Measurements from ENCODE around the gene PRIMA1.

Gene PRIMA1

DNA sequence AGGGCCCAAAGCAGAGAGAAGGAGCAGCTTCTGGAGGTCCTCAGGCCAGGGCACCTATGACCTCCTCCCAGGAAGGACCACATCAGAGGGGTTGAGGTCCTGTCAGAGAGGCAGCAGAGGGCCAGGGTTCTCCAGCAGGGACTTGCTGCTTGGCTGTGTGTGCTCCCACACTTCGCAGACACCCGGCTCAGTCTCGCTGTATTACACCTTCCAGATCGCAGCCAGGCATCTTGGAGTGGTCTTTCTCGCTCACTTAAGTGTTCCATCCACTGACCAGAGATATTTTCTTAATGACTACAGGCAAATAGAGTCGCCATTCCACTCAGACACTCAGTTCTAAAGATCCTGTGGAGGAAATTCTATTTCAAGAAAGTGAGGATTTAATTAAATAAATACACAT, 84.3 kb downstream of the PRIMA1 start:
- Histone ChIP-seq H3K4me3 (ENCODE audit: low read length) (no peak overlapping the region), H3K36me3 (ENCODE audit: insufficient read depth, low read length) (no peaks in the 10 kb centered on the region), H3K27me3 (ENCODE audit: control insufficient read depth, insufficient read depth, low read length) (no peaks in the 10 kb centered on the region), H3K9me3 (replicated peaks; ENCODE audit: low read length) (no peaks in the 10 kb centered on the region), H3K4me1 (ENCODE audit: control insufficient read depth, insufficient read depth, low read length) (no peaks in the 10 kb centered on the region), H3K9ac (ENCODE audit: low read depth, low read length) (no peak overlapping the region), H3K4me2 (ENCODE audit: low read length) (no peak overlapping the region)

DNA sequence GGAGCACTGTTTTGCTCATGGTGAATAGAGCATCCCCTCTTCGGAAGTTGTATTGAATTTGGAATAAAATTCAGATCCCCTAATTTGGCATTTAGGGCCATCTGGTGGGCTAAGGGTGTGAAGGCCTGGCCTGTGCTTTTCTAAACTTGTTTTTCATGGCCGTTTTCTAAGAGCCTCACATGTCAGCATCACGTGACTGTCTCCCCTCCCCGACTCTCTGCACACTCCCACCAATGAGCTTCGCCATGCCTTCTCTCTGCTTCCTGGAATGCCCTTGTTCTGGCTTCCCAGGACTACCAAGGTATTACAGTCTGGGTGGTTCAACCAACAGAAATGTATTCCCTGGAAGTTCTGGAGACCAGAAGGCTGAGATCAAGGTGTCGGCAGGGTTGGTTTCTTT, 85.3 kb downstream of the PRIMA1 start:
- Histone ChIP-seq H3K27me3 (ENCODE audit: control insufficient read depth, insufficient read depth, low read length) (no peaks in the 10 kb centered on the region), H3K36me3 (ENCODE audit: insufficient read depth, low read length) (no peaks in the 10 kb centered on the region), H3K4me2 (ENCODE audit: low read length) (no peak overlapping the region), H3K9ac (ENCODE audit: low read depth, low read length) (no peak overlapping the region), H3K9me3 (replicated peaks; ENCODE audit: low read length) (no peaks in the 10 kb centered on the region), H3K4me1 (ENCODE audit: control insufficient read depth, insufficient read depth, low read length) (no peaks in the 10 kb centered on the region), H3K4me3 (ENCODE audit: low read length) (no peak overlapping the region)

DNA sequence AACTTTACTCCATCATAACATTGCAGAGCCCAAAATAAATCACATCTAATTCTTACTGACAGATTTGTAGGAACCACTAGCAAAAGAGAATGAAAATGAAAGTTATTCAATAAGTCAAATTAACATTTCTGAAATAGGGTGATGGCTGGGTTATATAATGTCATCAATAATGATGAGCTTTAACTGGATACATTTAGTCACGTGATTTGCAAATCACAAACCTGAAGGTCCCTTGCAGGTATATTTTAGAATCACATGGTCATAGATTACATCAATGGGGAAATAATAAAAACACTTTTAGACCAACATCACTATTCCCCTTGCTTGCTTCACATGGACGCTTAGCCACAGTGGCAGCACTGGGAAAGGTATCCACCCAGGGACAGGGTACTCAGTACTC, 86.7 kb downstream of the PRIMA1 start:
- no peak overlapping the region for H3K4me3 ChIP-seq (ENCODE audit: low read length)
- no peak overlapping the region for H3K4me2 ChIP-seq (ENCODE audit: low read length)
- no peaks in the 10 kb centered on the region for H3K9me3 ChIP-seq (replicated peaks; ENCODE audit: low read length)
- H3K9ac ChIP-seq (ENCODE audit: low read depth, low read length): no peak overlapping the region
- no peaks in the 10 kb centered on the region for H3K36me3 ChIP-seq (ENCODE audit: insufficient read depth, low read length)
- no peaks in the 10 kb centered on the region for H3K4me1 ChIP-seq (ENCODE audit: control insufficient read depth, insufficient read depth, low read length)
- H3K27me3 ChIP-seq (ENCODE audit: control insufficient read depth, insufficient read depth, low read length): no peaks in the 10 kb centered on the region

DNA sequence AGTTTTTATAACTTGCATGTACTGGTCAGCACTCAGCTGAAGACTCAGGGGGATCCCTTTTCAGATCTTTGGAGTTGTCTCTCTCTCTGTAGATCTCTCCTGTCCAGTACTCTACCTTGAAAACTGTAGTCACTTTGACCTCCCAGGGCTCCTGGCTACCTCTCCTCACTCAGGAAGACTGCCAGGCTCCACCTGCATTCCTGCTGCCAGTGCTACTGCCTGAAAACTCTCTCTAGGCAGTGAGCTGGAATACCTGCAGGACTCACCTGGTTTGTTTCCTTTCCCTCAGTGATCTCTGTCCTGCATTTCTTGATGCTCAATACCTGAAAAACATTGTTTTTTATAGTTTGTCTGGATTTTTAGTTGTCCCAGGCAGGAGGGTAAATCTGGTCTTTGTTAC, 87.4 kb downstream of the PRIMA1 start:
- Histone ChIP-seq H3K36me3 (ENCODE audit: insufficient read depth, low read length) (no peaks in the 10 kb centered on the region), H3K4me2 (ENCODE audit: low read length) (no peak overlapping the region), H3K4me3 (ENCODE audit: low read length) (no peak overlapping the region), H3K4me1 (ENCODE audit: control insufficient read depth, insufficient read depth, low read length) (no peaks in the 10 kb centered on the region), H3K27me3 (ENCODE audit: control insufficient read depth, insufficient read depth, low read length) (no peaks in the 10 kb centered on the region), H3K9me3 (replicated peaks; ENCODE audit: low read length) (no peaks in the 10 kb centered on the region), H3K9ac (ENCODE audit: low read depth, low read length) (no peak overlapping the region)

DNA sequence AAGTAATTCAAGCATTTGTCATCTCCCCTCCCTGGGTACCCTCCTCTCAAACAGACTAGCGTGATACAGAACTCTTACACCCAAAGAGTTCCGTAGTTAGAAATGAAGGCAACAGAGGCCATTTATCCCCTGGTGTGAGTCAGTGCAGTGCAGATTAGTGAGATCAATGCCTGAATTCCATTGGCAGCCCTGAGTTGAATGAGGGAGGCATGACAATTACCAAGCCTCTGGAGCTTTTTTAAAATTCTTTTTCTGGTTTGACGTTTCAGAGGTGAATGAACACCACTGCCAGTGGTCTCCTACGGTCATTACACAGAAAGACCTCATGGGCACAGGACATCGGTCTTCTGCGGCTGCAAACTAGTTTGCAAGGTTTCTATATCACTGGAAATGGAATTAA, 94.4 kb downstream of the PRIMA1 start:
- peaks cover 2% of the 10 kb centered on the region for H3K9me3 ChIP-seq (replicated peaks; ENCODE audit: low read length)
- no peak overlapping the region for H3K9ac ChIP-seq (ENCODE audit: low read depth, low read length)
- no peak overlapping the region for H3K4me3 ChIP-seq (ENCODE audit: low read length)
- no peaks in the 10 kb centered on the region for H3K4me1 ChIP-seq (ENCODE audit: control insufficient read depth, insufficient read depth, low read length)
- H3K4me2 ChIP-seq (ENCODE audit: low read length): no peak overlapping the region
- no peaks in the 10 kb centered on the region for H3K36me3 ChIP-seq (ENCODE audit: insufficient read depth, low read length)
- H3K27me3 ChIP-seq (ENCODE audit: control insufficient read depth, insufficient read depth, low read length): no peaks in the 10 kb centered on the region

DNA sequence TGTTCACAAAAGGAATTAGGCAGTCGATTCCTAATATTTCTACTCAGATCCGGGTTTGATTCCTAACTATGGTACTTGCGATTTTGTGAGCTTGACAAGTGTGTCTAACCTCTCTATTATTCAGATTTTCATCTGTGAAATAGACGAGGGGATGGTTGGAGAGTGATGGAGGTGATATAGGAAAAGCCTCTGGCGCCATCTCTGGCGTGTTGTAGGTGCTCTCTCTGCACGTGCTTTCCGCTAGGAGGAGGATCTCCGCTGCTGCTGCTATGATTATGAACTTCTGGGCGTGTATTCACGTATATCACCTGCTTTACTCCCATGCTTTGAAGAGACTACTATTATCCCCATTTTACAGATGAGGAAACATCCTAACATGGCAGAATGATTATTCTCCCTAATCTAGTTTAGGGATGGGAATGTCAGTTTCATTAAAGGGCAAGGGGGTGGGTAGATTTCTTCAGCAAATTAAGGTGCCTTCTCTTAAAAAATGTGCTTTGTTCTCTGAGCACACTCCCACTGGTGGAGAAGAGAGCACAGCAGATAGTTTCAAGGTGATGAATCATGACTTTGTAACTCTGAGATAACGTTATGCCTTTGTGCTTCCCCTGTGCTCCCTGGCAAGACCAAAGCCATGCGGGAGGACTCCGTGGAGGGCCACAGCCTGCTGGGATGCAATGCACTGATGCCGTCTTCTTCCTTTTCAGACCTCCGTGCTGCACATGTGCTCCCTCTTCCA, 97.1 kb downstream of the PRIMA1 start:
- H3K4me1 ChIP-seq (ENCODE audit: control insufficient read depth, insufficient read depth, low read length): no peaks in the 10 kb centered on the region
- H3K9ac ChIP-seq (ENCODE audit: low read depth, low read length): no peak overlapping the region
- no peak overlapping the region for H3K4me2 ChIP-seq (ENCODE audit: low read length)
- H3K36me3 ChIP-seq (ENCODE audit: insufficient read depth, low read length): no peaks in the 10 kb centered on the region
- no peaks in the 10 kb centered on the region for H3K27me3 ChIP-seq (ENCODE audit: control insufficient read depth, insufficient read depth, low read length)
- H3K4me3 ChIP-seq (ENCODE audit: low read length): no peak overlapping the region
- peaks cover 2% of the 10 kb centered on the region for H3K9me3 ChIP-seq (replicated peaks; ENCODE audit: low read length)

DNA sequence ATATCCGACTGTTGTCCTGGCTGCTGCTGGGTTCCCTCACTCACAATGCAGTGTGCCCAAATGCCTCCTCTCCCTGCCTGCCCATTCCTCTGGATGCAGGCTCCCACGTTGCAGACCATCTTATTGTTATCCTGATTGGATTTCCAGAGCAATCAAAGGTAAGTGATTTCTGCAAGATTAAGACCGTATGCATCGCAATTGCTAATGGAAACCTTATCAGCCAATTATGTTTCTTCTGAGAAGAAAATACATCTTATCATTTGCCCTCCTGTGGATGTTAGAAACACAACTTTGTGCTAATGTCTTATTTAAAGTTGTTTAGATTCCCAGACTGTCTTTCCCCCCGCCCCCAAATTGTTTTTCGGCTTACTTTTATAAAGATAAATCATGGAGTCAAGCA, 98.1 kb downstream of the PRIMA1 start:
- Histone ChIP-seq H3K4me3 (ENCODE audit: low read length) (no peak overlapping the region), H3K36me3 (ENCODE audit: insufficient read depth, low read length) (no peaks in the 10 kb centered on the region), H3K9ac (ENCODE audit: low read depth, low read length) (no peak overlapping the region), H3K4me2 (ENCODE audit: low read length) (no peak overlapping the region), H3K9me3 (replicated peaks; ENCODE audit: low read length) (peaks cover 2% of the 10 kb centered on the region), H3K4me1 (ENCODE audit: control insufficient read depth, insufficient read depth, low read length) (no peaks in the 10 kb centered on the region), H3K27me3 (ENCODE audit: control insufficient read depth, insufficient read depth, low read length) (no peaks in the 10 kb centered on the region)

DNA sequence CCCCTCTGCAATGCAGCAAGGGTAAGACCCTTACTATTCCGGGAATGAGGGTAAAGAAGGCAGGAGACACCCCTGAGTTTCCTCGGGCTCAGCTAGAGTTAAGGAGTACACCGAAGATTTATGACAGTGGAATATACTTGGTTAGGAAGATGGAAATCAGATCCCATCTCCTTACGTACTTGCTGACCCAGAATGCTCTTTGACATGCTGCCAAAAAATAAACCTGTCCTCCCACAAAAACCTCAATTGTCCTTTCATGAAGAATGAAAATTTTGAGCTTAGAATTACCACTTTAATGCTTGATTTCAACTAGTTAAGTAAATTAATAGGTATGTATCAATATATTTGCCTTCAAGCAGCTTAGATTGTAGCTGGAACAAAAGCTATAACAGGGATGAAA, 99.5 kb downstream of the PRIMA1 start:
- H3K9me3 ChIP-seq (replicated peaks; ENCODE audit: low read length): peaks cover 2% of the 10 kb centered on the region
- H3K9ac ChIP-seq (ENCODE audit: low read depth, low read length): no peak overlapping the region
- no peaks in the 10 kb centered on the region for H3K4me1 ChIP-seq (ENCODE audit: control insufficient read depth, insufficient read depth, low read length)
- H3K27me3 ChIP-seq (ENCODE audit: control insufficient read depth, insufficient read depth, low read length): no peaks in the 10 kb centered on the region
- H3K4me2 ChIP-seq (ENCODE audit: low read length): no peak overlapping the region
- H3K36me3 ChIP-seq (ENCODE audit: insufficient read depth, low read length): no peaks in the 10 kb centered on the region
- H3K4me3 ChIP-seq (ENCODE audit: low read length): no peak overlapping the region

DNA sequence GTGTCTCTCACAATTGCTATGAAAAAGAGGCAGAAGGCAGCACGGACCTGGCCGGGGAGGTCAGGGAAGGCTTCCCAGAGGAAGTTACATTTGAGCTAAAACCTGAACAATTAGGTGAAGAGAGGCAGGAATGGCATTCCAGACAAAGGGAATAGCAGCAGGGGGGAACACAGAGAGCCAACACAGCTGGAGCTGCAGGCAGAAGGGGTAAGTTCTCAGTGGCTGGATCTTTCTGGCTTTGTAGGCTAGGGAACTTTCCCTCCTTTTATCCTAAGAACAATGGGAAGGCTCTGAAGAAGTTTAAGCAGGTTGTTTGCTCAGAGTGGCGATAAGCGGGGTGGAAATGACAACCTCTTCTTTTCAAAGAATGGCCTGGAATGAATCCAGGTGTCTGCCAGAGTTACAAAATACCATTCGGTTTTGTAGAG, 100.0 kb downstream of the PRIMA1 start:
- Histone ChIP-seq H3K4me1 (ENCODE audit: control insufficient read depth, insufficient read depth, low read length) (no peaks in the 10 kb centered on the region), H3K36me3 (ENCODE audit: insufficient read depth, low read length) (no peaks in the 10 kb centered on the region), H3K27me3 (ENCODE audit: control insufficient read depth, insufficient read depth, low read length) (no peaks in the 10 kb centered on the region), H3K4me3 (ENCODE audit: low read length) (no peak overlapping the region), H3K9ac (ENCODE audit: low read depth, low read length) (no peak overlapping the region), H3K9me3 (replicated peaks; ENCODE audit: low read length) (peaks cover 2% of the 10 kb centered on the region), H3K4me2 (ENCODE audit: low read length) (no peak overlapping the region)

DNA sequence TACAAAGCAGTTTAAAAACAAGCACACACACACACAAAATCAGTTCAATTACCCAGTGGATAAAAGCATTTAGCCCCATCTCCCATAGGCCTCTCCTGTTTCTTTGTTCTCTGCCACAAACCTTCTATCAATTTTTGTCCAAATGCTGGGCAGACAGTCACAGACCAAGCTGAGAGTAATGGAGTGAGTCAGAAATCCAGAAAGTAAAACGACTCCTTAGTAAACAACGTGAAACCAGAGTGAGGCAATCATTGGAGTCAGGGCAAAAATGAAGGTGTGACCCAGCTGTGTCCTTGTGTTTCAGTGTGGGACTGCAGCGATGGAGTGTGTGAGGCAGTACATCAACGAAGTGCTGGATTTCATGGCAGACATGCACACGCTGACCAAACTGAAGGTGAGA, 102.0 kb downstream of the PRIMA1 start:
- H3K9me3 ChIP-seq (replicated peaks; ENCODE audit: low read length): peaks cover 2% of the 10 kb centered on the region
- no peaks in the 10 kb centered on the region for H3K36me3 ChIP-seq (ENCODE audit: insufficient read depth, low read length)
- no peak overlapping the region for H3K4me2 ChIP-seq (ENCODE audit: low read length)
- no peaks in the 10 kb centered on the region for H3K27me3 ChIP-seq (ENCODE audit: control insufficient read depth, insufficient read depth, low read length)
- no peaks in the 10 kb centered on the region for H3K4me1 ChIP-seq (ENCODE audit: control insufficient read depth, insufficient read depth, low read length)
- no peak overlapping the region for H3K9ac ChIP-seq (ENCODE audit: low read depth, low read length)
- H3K4me3 ChIP-seq (ENCODE audit: low read length): no peak overlapping the region

DNA sequence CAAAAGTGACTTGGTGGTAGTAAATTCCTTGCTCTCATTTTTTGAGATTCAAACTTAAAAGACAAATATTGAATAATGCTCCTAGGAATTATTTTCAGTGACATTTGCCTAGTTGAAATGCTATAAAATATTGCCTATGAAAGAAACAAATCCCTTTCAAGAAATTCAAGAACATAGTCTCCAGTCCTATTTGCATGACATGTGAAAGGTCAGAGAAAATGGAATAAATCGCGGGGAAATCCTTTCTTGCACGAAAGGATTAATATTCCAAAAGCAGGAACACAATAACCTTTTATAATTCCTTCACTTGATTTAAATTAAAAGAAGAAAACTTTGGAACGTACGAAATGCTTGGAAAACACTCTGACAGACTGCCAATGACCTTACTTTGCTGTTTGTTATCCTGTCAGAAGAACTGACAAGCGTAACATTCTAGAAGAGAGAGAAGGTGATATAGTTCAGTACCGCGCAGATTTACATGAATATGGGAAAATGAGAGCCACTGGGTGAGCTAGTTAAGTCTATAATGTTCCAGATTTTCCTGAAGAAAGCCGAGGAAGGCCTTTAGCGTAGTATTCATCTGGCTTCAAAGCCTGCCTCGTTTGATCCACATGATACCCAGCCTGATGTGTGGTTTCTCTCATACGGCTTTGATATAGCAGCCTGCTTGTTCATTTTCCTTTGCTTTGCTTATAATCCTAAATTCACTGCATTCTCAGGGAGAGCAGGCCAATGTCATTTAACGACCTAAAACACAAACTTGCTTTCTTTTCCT, 103.0 kb downstream of the PRIMA1 start:
- H3K9ac ChIP-seq (ENCODE audit: low read depth, low read length): no peak overlapping the region
- no peaks in the 10 kb centered on the region for H3K4me1 ChIP-seq (ENCODE audit: control insufficient read depth, insufficient read depth, low read length)
- H3K4me3 ChIP-seq (ENCODE audit: low read length): no peak overlapping the region
- no peaks in the 10 kb centered on the region for H3K36me3 ChIP-seq (ENCODE audit: insufficient read depth, low read length)
- no peaks in the 10 kb centered on the region for H3K27me3 ChIP-seq (ENCODE audit: control insufficient read depth, insufficient read depth, low read length)
- H3K9me3 ChIP-seq (replicated peaks; ENCODE audit: low read length): no peaks in the 10 kb centered on the region
- H3K4me2 ChIP-seq (ENCODE audit: low read length): no peak overlapping the region

DNA sequence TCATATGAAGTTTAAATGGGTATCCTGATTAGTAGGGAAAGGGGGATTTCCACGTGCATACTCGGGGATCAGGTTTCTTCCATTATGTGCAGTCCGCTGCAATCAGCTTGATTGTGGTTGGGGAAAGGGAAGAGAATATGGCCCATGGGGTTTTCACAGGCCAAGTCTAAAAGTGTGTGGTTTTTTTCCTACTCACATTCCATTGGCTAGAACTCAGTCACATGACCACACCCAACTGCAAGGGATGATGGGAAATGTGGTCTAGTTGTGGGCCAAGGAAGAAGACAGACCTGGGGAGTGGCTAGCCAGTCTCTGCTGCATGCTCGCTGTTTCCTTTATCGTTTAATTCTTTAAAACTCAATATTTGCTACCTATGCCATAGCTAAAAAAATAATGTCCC, 105.1 kb downstream of the PRIMA1 start:
- H3K9ac ChIP-seq (ENCODE audit: low read depth, low read length): no peak overlapping the region
- H3K4me2 ChIP-seq (ENCODE audit: low read length): no peak overlapping the region
- H3K4me1 ChIP-seq (ENCODE audit: control insufficient read depth, insufficient read depth, low read length): no peaks in the 10 kb centered on the region

More for the DNA sequence above, 105.1 kb downstream of the PRIMA1 start:
- Histone ChIP-seq H3K9me3 (replicated peaks; ENCODE audit: low read length) (no peaks in the 10 kb centered on the region), H3K36me3 (ENCODE audit: insufficient read depth, low read length) (no peaks in the 10 kb centered on the region), H3K27me3 (ENCODE audit: control insufficient read depth, insufficient read depth, low read length) (no peaks in the 10 kb centered on the region), H3K4me3 (ENCODE audit: low read length) (no peak overlapping the region)
